GM18873 (cell line): ENCODE data around the gene ASB18.

ENCODE experiments used
- ATAC-seq: cut with Tn5 transposase; IDR thresholded peaks from one replicate; pipeline ENCODE4 v1.9.1; 2021; ENCODE audit warnings: mild to moderate bottlenecking, moderate library complexity, moderate number of reproducible peaks; ENCODE audit not compliant: unreplicated experiment, low FRiP score

The ASB18 gene

DNA sequence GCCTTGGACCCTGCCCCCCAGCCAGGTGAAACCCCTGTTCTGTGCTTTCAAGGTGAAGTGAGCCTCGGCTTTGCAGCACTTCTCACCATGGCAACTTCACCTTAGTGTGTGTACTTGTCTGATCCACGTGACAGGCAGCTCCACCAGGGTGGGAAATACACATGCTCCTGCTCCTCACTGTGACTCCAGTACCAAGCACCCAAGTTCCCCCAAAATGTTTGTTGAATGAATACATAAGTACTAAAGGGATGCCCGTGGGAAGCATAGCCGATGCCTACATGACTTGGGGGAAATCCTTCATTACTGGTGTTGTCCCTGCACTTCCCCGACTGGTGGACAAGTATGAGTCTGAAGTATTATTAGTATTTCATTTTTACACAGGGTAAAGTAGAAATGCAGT lies 54.2 kb downstream of the ASB18 start:
- ATAC-seq = no peak

DNA sequence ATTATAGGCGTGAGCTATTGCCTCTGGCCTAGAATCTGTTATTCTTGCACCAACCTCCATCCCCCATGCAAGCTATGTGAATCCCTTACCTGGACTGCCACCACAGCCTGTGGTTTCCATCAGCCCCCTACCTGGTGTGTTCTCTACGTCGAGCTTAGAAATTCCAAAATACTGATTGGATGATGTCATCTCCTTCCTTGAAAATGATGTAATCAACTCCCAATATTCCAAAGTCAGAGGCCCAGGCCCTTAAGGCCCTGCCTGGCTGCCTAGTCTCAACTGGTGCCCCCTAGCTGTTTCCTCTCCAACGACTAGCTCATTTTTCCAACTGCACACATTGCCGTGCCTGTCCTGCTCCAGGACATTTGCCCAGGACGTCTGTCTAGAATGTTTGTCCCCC lies 54.7 kb downstream of the ASB18 start:
- ATAC-seq = no peak

DNA sequence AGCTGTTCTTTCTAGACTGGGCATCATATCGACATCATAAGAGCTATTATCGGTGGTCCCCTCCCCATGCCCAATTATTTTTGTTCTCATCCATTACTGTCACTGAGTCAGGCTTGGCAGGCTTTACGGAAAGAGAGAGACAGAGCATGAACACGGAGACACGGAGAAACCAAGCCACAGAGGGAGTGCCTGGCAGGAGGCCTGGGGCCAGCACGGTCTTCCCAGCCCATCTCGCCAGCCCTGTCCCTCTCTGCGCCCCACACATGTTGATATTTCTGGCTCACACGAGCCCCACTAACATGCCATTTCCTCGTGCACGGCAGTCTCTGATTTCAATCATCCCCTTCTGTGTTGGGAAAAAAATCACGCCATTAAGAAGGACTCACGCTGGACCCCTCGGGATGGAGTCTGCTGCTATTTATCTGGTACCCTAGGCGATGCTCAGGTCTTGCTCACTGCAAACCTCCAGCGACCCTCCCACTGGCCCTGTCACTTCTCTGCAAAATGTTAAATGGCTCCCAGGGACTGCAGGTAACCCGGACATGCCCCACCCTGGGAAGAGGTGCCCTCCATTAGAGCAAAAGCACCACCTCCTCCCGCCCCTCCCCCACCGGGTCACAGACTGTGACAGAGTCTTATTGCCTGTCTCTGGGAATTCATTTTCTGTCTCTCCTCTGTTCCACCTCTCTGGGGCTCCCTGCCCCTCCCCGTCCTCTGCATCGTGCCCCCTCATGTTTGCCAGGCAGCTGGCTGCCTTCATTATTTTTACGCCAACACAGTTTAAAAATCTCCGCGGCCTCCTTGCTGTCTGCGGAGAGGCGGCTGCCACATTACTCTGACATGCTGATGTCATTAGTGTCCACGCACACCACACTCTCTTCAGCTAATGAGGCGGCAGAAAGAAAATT lies 55.9 kb downstream of the ASB18 start:
- no peak for ATAC-seq

DNA sequence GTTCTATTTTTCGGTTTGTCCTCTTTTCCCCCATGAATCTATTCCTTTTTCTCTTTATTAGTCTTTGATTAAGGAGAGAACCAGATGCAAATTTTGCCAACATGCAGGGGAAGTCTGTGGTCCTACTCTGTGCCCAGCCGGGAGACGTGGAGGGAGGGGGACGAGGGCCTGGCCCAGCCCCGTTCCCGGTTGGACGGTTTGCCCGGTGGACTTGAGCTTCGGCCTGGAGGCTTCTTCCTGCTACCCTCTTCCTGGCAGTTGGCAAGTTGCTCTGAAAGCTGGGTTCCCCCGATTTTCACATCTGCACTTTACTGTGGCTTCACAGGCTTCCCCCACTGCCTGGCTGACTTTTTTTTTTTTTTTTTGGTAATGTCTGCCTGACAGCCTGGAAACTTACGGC lies 56.7 kb downstream of the ASB18 start:
- no peak for ATAC-seq

DNA sequence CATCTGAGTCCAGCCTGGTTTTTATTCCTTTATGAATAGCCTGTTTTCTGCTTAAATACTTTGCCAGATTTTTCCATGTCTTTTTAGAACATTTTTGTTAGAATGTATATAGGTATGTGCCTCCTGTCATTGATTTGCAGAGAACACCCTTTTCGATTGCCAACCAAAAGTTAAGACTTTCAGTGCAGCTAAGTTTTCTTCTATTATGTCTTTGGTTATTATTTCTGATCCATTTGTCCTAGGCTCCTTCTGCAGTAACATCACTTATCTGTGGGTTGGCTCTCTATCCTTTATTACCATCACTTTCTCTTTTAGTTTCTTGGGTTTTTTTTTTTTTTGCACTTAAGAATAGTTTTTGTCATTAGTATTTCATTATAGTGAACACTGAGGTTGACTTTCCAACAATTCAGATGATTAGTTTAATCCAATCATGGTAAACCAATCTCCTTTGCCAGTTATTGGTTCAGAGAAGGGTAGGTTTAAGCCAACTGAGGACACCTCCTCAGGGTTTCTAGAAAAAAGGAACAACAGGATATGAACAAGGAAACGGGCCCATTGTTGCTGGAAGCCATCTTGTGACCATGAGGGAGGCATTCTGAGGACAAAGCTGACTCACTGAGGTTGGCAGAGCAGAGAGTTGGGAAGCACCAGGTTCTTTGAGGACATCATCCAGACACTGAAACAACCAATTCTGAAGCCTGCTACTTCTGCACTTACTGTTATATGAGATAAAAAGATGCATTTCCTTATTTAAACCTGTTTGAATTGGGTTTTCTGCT lies 58.1 kb downstream of the ASB18 start:
- no peak for ATAC-seq

DNA sequence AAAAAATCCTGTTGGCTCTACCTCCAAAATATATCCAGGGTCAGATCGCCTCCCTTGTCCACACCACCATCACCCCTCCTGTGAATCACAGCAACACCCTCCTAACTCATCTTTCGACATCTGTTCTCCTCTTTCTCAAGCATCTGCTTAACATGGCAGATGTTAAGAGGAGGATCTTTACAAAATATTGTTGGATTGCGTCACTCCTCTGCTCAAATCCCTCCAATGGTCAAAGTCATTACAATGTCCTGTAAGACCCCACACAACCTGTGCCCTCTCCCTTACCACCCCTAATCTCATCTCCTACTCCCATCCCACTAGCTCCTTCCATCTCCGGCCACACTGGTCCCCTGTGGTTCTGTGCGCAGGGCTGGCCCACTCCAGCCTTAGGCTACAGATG lies 59.3 kb downstream of the ASB18 start:
- ATAC-seq = no peak

DNA sequence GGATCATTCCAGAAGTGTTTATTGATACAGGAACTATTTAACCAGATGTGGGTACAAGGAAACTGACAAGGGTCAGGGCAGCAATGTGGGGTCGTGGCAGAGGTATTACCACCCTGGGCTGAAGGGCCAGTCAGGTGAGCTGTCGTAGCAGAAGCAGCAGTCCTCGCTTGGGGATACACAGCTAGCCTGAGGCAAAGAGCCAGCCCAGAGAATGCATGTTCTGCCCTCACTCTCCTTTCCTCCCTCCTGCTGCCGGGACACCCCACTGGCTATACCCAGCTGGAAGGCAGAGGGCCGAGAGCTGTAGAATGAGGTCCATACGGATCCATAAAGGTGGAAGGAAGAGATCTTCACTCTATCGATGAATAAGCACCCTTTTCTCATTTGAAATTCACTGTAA lies 63.8 kb downstream of the ASB18 start:
- ATAC-seq = no peak

DNA sequence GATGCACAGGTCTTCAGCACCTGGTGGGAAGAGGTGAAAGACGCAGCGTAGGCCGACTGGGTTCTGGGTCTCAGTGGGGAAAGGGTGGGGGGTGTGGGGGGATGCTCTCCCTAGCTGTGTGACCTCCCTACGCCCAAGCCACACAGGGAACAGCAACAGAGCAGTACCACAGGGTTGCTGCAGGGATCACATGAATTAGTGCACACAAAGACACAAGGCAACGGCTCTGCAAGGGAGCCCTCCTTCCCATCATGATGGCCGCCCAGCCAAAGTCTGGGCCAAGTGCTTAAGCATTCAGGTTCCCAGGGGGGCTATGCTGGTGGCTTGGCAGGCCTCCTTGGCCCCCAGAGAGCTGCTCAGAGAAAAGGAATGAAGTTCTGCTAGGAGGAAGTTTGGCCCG lies 67.8 kb downstream of the ASB18 start:
- ATAC-seq = no peak

DNA sequence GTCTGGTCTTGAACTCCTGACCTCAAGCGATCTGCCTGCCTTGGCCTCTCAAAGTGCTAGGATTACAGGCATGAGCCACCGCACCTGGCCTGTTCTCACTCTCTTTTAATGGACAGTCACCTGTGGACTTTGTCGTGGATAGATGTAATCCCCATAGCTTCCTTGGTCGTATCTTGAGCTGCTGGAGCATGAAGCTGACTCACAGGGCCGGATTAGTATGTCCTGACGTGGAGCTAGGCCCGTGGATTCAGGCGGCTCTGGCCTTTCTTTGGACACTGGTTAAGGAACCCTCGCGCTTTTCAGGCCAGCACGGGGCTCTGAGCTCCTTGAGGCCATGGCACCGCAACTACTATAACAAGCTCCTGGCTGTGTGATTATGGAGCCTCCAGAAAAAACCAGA lies 68.5 kb downstream of the ASB18 start:
- ATAC-seq = no peak

DNA sequence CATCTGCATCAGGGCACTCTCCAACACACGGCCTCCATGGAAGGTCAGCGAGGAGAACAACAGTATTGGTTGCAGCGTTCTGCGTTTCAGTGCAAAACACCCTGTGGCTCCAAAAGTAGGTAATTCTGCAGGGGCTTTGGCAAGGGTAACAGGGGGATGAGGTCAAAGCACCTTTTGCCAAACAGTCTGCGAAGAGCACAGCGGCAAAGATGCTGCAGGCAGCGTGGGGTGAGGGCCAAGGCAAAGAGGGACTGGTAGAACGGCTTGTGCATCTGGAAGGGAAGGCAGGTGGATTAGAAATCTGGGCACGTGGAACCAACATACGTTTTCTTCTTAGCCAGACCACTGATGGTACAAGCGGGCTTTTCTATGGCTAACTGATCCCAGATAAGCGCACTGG lies 69.4 kb downstream of the ASB18 start:
- ATAC-seq = no peak

DNA sequence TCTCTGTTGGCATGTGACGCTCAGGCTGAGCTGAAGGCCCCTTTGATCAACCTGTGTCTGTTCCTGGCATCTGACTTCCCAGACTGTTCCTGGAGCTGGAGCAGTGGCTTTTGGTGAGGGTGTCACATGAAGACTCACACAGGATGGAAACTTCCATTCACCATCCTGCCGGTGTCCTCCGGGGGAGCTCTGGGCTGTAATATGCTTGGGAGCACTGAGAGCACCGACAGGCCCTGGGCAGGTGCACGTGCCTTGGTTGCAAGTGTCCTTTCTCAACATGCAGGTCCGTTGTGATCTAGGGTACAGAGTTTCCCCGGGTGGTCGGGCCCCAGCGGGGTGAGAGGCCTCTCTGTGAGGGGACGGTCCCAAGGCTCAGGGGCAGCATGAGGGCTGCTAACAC lies 71.2 kb downstream of the ASB18 start:
- no peak for ATAC-seq

DNA sequence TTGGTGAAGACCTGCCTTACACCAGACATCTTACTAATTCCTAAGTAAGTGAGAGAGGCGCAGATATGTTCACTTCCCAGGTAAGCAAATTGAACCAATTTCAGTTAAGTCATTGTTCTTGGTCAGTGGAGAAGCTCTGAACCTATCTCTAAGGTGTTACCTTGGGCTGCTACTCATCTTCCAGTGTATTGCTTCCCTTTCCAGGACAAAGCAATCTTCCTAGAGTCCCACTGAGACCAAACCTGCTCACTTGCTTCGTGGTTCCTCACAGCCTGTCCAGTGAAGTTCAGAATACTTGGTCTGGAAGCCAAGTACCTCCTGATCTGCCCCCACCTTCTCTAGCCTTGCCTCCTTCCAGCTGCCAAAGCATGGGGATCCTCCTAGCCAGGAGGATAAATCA lies 73.5 kb downstream of the ASB18 start:
- ATAC-seq = no peak

DNA sequence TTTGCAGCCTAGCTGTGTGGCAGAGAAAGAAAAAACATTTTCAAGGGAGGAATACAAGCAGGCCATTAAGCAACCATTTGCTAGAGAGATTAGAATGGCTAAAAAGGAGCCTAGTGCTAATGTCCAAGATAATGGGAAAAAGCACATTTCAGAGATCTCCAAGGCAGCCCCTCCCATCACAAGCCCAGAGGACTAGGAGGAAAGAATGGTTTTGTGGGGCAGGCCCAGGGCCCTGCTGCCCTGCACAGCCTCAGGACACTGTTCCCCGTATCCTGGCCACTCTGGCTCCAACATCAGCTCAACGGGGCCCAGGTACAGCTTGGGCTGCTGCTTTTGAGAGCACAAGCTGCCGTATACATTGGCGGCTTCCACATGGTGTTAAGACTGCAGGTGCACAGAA lies 79.5 kb downstream of the ASB18 start:
- ATAC-seq = no peak

DNA sequence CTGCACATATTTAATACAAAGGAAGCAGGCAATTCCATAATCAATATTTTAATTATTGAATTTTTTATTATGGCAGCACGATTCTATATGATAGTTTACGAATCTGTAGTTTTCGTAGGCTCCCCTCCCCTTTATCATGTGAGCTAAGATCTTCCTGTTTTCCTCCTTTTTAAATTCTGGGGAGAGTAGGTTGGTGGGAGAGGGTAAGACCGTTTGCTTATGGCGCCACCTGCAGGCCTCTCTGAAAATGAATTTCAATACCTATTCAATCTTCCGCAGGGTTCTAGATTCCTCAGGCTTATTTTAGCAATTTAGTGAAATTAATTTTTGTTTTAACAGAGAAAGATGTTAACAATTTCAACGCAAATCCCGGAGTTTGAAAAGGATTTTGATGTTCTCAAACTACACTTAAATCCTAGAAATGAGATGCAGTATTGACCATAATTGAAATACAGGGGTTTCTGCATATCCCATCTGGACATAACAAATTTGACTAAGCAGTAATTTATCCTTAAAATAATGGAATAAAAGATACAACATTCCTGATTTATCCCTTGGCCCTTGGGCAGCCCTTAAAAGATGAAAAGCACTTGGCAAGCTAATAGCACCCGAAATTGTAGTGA lies 83.3 kb downstream of the ASB18 start:
- no peak for ATAC-seq

DNA sequence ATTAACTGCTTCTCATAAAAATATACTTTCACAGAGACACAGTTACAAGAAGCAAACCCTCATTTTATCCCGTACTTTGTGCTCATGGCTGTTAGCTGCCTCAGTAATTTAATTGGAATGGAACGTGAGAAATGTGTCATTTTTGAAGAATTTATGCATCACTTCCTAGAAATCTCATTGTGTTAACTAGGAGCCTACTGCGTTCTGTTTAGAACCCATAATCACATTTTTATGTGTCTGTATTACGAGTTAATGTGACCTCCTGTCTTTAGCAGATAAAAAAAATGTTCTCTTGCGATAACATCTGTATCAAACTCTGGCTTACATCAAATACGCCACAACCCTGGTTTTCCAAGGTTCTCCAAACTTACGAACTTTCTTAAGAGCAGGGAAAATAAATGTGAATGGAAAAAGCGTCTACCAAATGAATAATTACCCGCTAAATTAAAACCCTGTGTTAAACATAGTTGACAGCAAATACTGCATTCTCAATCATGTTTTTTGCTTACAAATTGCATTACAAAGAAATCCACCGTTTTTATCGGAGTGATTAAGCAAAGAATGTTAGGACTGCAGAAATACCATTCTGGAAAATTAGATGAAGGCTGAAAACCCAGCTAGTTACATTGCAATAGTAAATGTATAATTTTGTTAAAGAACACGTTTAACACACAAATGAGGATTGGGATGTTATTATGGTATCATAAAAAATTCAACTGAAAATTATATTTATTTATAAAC lies 84.0 kb downstream of the ASB18 start:
- ATAC-seq = no peak

DNA sequence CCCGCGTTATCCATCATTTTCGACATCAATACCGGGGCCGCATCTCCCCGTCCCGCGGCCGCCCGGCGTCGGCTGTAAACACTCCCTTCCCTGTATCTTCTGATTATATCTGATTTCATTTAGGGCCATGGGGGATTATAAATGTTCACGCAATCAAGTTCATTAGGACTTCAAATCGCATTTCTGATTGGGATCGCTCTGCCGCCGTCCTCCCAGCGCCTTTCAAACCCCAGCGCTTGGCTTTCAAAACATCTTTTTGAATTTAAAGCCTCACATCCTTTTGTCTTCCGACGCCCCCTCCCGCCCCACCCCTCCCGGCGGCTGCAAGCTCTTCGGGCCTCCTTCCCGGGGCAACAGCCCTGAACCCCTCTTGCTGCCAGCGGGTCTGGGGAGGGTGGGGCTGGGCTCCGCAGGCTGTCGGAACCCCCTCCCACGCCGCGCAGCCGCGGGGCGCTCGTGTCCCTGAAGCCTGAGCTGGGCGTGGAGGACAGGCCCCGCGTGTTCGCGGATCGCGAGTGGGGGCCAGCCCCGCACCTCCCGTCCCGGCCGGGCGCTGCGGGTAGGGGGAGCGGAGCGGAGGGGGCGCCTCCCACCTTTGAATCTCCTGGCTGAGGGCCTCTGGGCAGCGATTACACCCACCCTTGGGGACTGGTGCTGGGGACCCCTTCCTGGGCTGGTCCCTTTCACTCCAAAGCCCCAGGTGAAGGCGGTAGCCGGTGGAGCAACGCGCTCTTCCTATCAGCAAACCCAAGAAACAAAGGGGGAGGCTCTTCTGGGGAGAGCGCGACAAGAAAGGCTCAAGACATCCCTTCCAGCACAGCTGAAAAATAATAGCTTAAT lies 84.8 kb downstream of the ASB18 start:
- no peak for ATAC-seq

DNA sequence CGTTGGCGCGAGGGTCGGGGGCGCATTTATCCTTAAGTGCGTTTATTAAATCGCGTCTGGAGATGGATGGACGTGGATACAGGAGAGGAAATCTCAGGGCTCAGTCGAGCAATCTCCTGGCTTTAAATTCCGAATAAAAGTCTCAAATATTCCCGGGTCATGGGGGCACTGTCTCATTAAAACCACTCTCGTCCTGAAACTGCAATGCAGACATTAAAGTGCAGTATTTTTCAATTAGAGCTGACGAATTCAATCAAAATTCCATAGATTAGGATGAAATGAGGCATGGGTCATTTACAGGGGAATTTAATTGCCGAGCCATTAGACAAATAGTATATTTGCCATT lies 85.3 kb downstream of the ASB18 start:
- no peak for ATAC-seq

DNA sequence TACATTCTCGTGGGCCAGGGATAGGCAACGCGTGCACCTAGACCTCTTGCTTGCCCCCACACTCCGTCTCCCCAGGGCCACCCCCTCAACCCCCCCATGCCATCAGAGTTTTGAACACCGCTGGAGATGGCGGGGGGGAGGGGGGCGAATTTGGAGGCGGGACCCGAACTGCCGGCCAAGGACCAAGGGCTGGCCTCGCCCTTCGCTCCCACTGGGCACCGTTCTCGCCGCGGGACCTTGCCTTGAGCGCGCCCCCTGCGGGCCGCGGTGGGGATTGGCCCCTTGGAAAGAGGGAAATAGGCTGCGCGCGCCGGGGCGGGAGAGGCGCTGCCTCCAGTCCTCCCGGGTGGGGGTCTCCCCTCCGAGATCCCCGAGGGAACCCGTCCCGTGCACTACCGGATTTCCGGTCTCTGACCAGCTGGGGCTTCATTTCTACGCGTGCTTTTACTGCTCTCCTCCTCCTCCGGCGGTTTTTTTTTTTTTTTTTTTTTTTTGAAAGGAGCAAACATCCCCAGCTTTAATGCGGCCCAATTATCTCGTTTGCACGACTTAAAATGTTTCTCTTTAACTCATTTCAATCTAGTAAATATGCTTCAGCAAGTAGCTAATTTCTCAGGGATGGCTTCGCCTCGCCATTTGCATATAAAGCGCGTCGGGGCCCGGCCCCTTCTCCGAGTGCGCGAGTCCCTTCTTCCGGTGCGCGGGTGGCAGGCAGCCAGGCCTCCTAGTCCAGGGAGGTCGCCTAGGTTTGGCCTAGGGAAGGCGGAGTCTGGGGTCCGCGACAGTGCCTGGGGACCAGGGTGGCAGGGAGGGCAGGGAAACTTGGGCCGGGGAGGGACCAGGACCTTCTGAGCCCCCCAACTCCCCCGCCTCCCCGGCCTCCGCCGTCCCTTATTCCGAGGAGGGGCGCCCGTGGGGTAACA lies 86.0 kb downstream of the ASB18 start:
- ATAC-seq = no peak

DNA sequence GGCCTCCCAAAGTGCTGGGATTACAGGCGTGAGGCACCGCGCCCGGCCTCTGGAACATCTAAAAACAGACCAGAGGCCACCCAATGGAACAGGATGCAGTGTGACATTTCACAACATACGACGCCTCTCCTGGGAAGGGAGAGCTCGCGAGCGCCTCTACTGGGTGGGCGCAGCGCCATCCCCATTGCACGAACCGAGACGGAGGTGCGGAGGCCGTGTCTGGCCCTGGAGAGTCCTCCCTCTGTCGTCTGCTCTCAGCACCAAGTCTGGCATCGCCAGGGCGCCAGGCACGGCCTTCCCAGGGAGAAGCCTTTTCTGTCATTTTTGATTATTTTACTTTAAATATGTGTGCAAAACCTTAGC lies 86.6 kb downstream of the ASB18 start:
- ATAC-seq = no peak
